Osteoblast (primary cell): ENCODE results near the gene SLC38A9. TPM values are rescaled to one million over a fixed set of nuclear protein-coding genes. Genes with fewer than 3 reads are reported as not detected.
A peak's percentile ranks its signal among the peaks of the same experiment; 100 is the strongest.
"Not testable (repeated sequence)": the region's sequence is repeated elsewhere in the genome, so short reads cannot be mapped to it uniquely, and the experiment has no call there.

Source experiments
- DNase-seq: peaks from one replicate; pipeline ENCODE4 v3.0.0; 2011; ENCODE audit warnings: low spot score, mixed read lengths; ENCODE audit not compliant: insufficient read length; ENCODE audit errors: missing footprints
- H2AFZ ChIP-seq: 2 replicates; pipeline ENCODE4 v1.6.0; 2011; ENCODE audit warnings: mild to moderate bottlenecking, low read length
- H3K27ac ChIP-seq: 2 replicates; pipeline ENCODE4 v1.5.1; 2011; ENCODE audit warnings: mild to moderate bottlenecking, low read depth, low read length, moderate library complexity
- H3K27me3 ChIP-seq: 2 replicates; pipeline ENCODE4 v1.6.0; 2012; ENCODE audit warnings: mild to moderate bottlenecking, control low read depth, inconsistent platforms, low read length, moderate library complexity; ENCODE audit not compliant: insufficient read depth
- H3K36me3 ChIP-seq: 2 replicates; pipeline ENCODE4 v1.5.1; 2011; ENCODE audit warnings: mild to moderate bottlenecking, low read length, control low read depth, moderate library complexity; ENCODE audit not compliant: insufficient read depth
- H3K4me1 ChIP-seq: 2 replicates; pipeline ENCODE4 v1.5.1; 2011; ENCODE audit warnings: mild to moderate bottlenecking, low read length, control low read depth, moderate library complexity; ENCODE audit not compliant: insufficient read depth
- H3K4me2 ChIP-seq: 2 replicates; pipeline ENCODE4 v1.6.0; 2011; ENCODE audit warnings: mild to moderate bottlenecking, low read length; ENCODE audit not compliant: insufficient read depth
- H3K4me3 ChIP-seq: fragments of 200-600 bp; sonication (generic); 3 replicates; pipeline ENCODE4 v1.5.1; 2012; ENCODE audit warnings: mild to moderate bottlenecking, low read length, inconsistent platforms; ENCODE audit not compliant: insufficient read depth
- H3K79me2 ChIP-seq: 2 replicates; pipeline ENCODE4 v1.6.0; 2012; ENCODE audit warnings: mild to moderate bottlenecking, low read length, control low read depth, inconsistent platforms; ENCODE audit not compliant: insufficient read depth
- H3K9me3 ChIP-seq: 2 replicates; pipeline ENCODE4 v1.5.1; 2011; ENCODE audit warnings: low read depth, low read length, control low read depth
- H4K20me1 ChIP-seq: 2 replicates; pipeline ENCODE4 v1.6.0; 2012; ENCODE audit warnings: mild to moderate bottlenecking, low read length, control low read depth; ENCODE audit not compliant: insufficient read depth
- total RNA-seq: library from RNA; depleted of rRNA; stranded (reverse); fragments of >200 nt; gene quantifications from 2 replicates; pipeline ENCODE4 v1.2.3, GENCODE V29; 2012
- TF ChIP-seq, protein P1 (sequence below): IDR thresholded peaks from 2 replicates; pipeline ENCODE4 v1.5.1; 2011; ENCODE audit warnings: mild to moderate bottlenecking, low read depth, low read length, moderate library complexity; ENCODE audit errors: extremely low read depth

SLC38A9 gene, protein sequence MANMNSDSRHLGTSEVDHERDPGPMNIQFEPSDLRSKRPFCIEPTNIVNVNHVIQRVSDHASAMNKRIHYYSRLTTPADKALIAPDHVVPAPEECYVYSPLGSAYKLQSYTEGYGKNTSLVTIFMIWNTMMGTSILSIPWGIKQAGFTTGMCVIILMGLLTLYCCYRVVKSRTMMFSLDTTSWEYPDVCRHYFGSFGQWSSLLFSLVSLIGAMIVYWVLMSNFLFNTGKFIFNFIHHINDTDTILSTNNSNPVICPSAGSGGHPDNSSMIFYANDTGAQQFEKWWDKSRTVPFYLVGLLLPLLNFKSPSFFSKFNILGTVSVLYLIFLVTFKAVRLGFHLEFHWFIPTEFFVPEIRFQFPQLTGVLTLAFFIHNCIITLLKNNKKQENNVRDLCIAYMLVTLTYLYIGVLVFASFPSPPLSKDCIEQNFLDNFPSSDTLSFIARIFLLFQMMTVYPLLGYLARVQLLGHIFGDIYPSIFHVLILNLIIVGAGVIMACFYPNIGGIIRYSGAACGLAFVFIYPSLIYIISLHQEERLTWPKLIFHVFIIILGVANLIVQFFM
- total RNA-seq = 42.3 and 50.1 TPM in 2 replicates

DNA sequence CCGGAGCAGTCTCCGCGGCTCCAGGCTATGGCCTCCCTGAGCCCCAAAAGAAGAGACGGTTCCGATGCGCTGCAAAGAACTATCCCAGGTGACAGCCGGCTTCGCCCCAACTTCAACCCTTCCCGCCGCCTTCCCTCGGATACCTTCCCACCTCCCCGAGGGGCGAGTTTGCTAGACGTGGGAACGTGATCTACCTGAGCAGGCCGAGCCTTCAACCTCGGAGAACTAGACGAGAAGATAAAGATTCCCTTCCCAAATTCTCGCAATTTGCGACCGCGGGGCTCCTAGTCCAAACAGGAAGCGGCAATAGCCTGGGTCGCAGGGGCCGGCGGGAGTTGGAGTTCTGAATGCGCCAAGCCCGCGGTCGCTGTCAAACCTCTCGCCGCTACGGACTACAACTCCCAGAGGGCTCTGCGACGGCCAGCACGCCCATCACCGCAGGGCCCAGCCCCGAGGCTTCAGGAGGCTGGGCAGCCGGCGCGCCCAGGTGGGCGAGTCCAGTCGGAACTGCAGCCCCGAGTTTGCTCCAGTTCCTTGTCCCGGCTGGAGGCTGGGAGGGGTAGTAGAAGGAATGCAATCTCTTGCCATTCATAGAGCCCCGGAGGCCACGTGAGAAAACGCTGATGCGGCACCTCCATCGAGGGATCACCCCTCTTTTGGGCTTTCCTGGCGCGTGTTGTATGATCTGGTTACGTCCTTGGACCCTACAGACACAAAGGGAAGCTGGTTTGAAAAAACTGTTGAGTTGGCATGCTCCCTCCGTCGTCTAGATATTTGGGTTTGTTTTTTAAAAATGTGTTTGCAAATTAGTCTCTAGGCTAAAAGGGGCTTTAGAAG is at the start of gene SLC38A9:
Gene SLC38A9, minus strand, starts transcription at position 302 of the 837 bp plus-strand sequence. CDS start 14,366 bp downstream, outside the sequence.
- Histone ChIP-seq H2AFZ (peak within 1 kb of the TSS; percentile 100), H3K27me3 (no peaks in the 10 kb centered on the region), H3K27ac (peak within 1 kb of the TSS; percentile 58), H3K4me1 (peaks cover 8% of the 10 kb centered on the region), H3K4me3 (peak within 1 kb of the TSS; percentile 99), H3K79me2 (peaks cover 11% of the 10 kb centered on the region), H3K9me3 (no peaks in the 10 kb centered on the region), H3K4me2 (peak within 1 kb of the TSS; percentile 95), H4K20me1 (no peaks in the 10 kb centered on the region), H3K36me3 (no peaks in the 10 kb centered on the region)
- TF ChIP-seq, protein P1, sequence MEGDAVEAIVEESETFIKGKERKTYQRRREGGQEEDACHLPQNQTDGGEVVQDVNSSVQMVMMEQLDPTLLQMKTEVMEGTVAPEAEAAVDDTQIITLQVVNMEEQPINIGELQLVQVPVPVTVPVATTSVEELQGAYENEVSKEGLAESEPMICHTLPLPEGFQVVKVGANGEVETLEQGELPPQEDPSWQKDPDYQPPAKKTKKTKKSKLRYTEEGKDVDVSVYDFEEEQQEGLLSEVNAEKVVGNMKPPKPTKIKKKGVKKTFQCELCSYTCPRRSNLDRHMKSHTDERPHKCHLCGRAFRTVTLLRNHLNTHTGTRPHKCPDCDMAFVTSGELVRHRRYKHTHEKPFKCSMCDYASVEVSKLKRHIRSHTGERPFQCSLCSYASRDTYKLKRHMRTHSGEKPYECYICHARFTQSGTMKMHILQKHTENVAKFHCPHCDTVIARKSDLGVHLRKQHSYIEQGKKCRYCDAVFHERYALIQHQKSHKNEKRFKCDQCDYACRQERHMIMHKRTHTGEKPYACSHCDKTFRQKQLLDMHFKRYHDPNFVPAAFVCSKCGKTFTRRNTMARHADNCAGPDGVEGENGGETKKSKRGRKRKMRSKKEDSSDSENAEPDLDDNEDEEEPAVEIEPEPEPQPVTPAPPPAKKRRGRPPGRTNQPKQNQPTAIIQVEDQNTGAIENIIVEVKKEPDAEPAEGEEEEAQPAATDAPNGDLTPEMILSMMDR = no peak
- peak; percentile 94 for DNase-seq

DNA sequence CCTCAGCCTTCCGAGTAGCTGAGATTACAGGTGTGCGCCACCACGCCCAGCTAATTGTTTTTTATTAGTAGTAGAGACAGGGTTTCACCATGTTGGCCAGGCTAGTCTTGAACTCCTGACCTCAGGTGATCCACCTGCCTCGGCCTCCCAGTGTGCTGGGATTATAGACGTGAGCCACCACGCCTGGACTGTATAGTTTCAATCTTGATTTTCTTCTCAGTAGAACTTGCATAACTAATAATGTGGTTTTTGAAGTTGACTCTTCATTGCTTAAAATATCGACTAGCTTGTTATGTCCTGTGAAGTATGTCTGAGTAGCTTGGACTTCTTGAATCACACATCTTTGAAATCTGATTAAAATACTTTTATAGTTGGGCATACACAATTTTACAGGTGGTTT is 49.6 kb upstream of the SLC38A9 start:
- H3K36me3 ChIP-seq, H4K20me1 ChIP-seq, H3K79me2 ChIP-seq, H3K9me3 ChIP-seq, H3K27ac ChIP-seq, H2AFZ ChIP-seq, H3K27me3 ChIP-seq, H3K4me1 ChIP-seq, H3K4me3 ChIP-seq, H3K4me2 ChIP-seq, DNase-seq: not testable (repeated sequence)

GRCh38 chr5:55758714-55759113 is 46.6 kb upstream of the SLC38A9 start:
- no peak overlapping the region for H3K27ac ChIP-seq
- H3K79me2 ChIP-seq = no peaks in the 10 kb centered on the region
- no peak for DNase-seq
- no peak overlapping the region for H3K4me3 ChIP-seq
- H3K36me3 ChIP-seq = no peaks in the 10 kb centered on the region
- no peaks in the 10 kb centered on the region for H3K4me1 ChIP-seq
- TF ChIP-seq, protein P1 = no peak
- H3K27me3 ChIP-seq = peaks cover 5% of the 10 kb centered on the region
- H3K9me3 ChIP-seq = no peaks in the 10 kb centered on the region
- no peak overlapping the region for H2AFZ ChIP-seq
- H4K20me1 ChIP-seq = no peaks in the 10 kb centered on the region
- no peak overlapping the region for H3K4me2 ChIP-seq

- Histone ChIP-seq H3K79me2 (no peaks in the 10 kb centered on the region), H2AFZ (no peak overlapping the region), H3K4me2 (no peak overlapping the region), H3K27ac (no peak overlapping the region), H4K20me1 (no peaks in the 10 kb centered on the region), H3K9me3 (no peaks in the 10 kb centered on the region), H3K4me1 (no peaks in the 10 kb centered on the region), H3K27me3 (peaks cover 5% of the 10 kb centered on the region), H3K36me3 (no peaks in the 10 kb centered on the region), H3K4me3 (no peak overlapping the region)
- TF ChIP-seq, protein P1 = no peak
- no peak for DNase-seq
Measured at GRCh38 chr5:55758231-55758630, 46.1 kb upstream of the SLC38A9 start.
